IMR-90 (cell line): ENCODE results near the gene RIOX2. TPM values are rescaled to one million over a fixed set of nuclear protein-coding genes. Genes with fewer than 3 reads are reported as not detected.

Source experiments
- ATAC-seq: fragments of 200-7000 bp; cut with Tn5 transposase; 2 replicates; pipeline ENCODE4 v1.9.1; 2020; ENCODE audit warnings: low read depth, mild to moderate bottlenecking, moderate library complexity
- BruUV-seq: library from RNA; stranded (reverse); fragments of 400-500 nt; replicated peaks from 2 replicates; lab custom pipeline; 2021; lab: Mats Ljungman, UMichigan
- CTCF ChIA-PET: fragments of 300-600 bp; formaldehyde crosslinking; extraction: SDS; loops from one replicate; lab custom pipeline; 2021; ENCODE audit warnings: antibody characterized with exemption; lab: Yijun Ruan, JAX
- POLR2A ChIA-PET: fragments of 300-600 bp; sonication (Branson Sonifier 250); formaldehyde crosslinking; loops from one replicate; lab custom pipeline; 2022; ENCODE audit warnings: antibody characterized with exemption; ENCODE audit not compliant: unreplicated experiment; lab: Charles Lee
- DNase-seq: peaks from one replicate; pipeline ENCODE4 v3.0.0; 2013
- H2AFZ ChIP-seq: replicated peaks from 2 replicates; pipeline ENCODE3; 2013; ENCODE audit warnings: low read length, mild to moderate bottlenecking; ENCODE audit not compliant: poor library complexity
- H2AK5ac ChIP-seq: 2 replicates; pipeline ENCODE4 v1.6.1; 2013; ENCODE audit warnings: low read depth, low read length, inconsistent platforms
- H2AK9ac ChIP-seq: replicated peaks from 2 replicates; pipeline ENCODE3; 2013; ENCODE audit warnings: mild to moderate bottlenecking, low read depth, low read length, moderate library complexity; ENCODE audit not compliant: poor library complexity
- H2BK120ac ChIP-seq: 2 replicates; pipeline ENCODE4 v1.6.1; 2013; ENCODE audit warnings: low read depth, low read length, inconsistent platforms
- H2BK15ac ChIP-seq: 3 replicates; pipeline ENCODE4 v1.6.1; 2013; ENCODE audit warnings: low read depth, low read length, inconsistent platforms
- H2BK20ac ChIP-seq: 2 replicates; pipeline ENCODE4 v1.6.1; 2013; ENCODE audit warnings: low read depth, mild to moderate bottlenecking, inconsistent platforms, low read length, moderate library complexity
- H2BK5ac ChIP-seq: 2 replicates; pipeline ENCODE4 v1.6.1; 2013; ENCODE audit warnings: mild to moderate bottlenecking, low read depth, low read length, inconsistent platforms; ENCODE audit not compliant: poor library complexity, severe bottlenecking
- H3K14ac ChIP-seq: replicated peaks from 2 replicates; pipeline ENCODE4 v1.6.1; 2013; ENCODE audit warnings: low read depth, low read length, inconsistent platforms
- H3K18ac ChIP-seq: 2 replicates; pipeline ENCODE4 v1.6.1; 2013; ENCODE audit warnings: low read depth, low read length, control low read depth
- H3K23ac ChIP-seq: 2 replicates; pipeline ENCODE4 v1.6.1; 2013; ENCODE audit warnings: low read depth, low read length, inconsistent platforms
- H3K27ac ChIP-seq: 2 replicates; pipeline ENCODE4 v1.5.1; 2013; ENCODE audit warnings: mild to moderate bottlenecking, control low read depth, low read length; ENCODE audit not compliant: insufficient read depth
- H3K27me3 ChIP-seq: 2 replicates; pipeline ENCODE4 v1.6.1; 2013; ENCODE audit warnings: low read length; ENCODE audit not compliant: control insufficient read depth, insufficient read depth
- H3K36me3 ChIP-seq: 2 replicates; pipeline ENCODE4 v1.6.1; 2013; ENCODE audit warnings: low read length, mixed read lengths; ENCODE audit not compliant: control insufficient read depth, insufficient read depth
- H3K4ac ChIP-seq: 2 replicates; pipeline ENCODE4 v1.6.1; 2013; ENCODE audit warnings: low read depth, low read length, inconsistent platforms
- H3K4me1 ChIP-seq: 2 replicates; pipeline ENCODE4 v1.6.1; 2013; ENCODE audit warnings: low read length, mixed read lengths; ENCODE audit not compliant: control insufficient read depth, insufficient read depth
- H3K4me2 ChIP-seq: 2 replicates; pipeline ENCODE4 v1.6.1; 2013; ENCODE audit warnings: low read depth, mild to moderate bottlenecking, control low read depth, low read length, moderate library complexity
- H3K4me3 ChIP-seq: 2 replicates; pipeline ENCODE4 v1.5.1; 2013; ENCODE audit warnings: low read depth, mild to moderate bottlenecking, control low read depth, low read length, moderate library complexity; ENCODE audit not compliant: insufficient read depth
- H3K56ac ChIP-seq: 2 replicates; pipeline ENCODE4 v1.6.1; 2013; ENCODE audit warnings: low read length, inconsistent platforms; ENCODE audit not compliant: insufficient read depth; ENCODE audit errors: extremely low read depth
- H3K79me1 ChIP-seq, 2 experiments: 2 replicates each; pipeline ENCODE4 v1.6.1; 2013; ENCODE audit warnings: low read length in 2 of 2, inconsistent platforms in 1 of 2, low read depth in 1 of 2
- H3K9ac ChIP-seq: 2 replicates; pipeline ENCODE4 v1.6.1; 2013; ENCODE audit warnings: low read depth, low read length, control low read depth
- H3K9me1 ChIP-seq: 2 replicates; pipeline ENCODE4 v1.6.1; 2013; ENCODE audit warnings: low read length, inconsistent platforms; ENCODE audit not compliant: insufficient read depth
- H3K9me3 ChIP-seq: 2 replicates; pipeline ENCODE4 v1.6.1; 2013; ENCODE audit warnings: low read length; ENCODE audit not compliant: control insufficient read depth, insufficient read depth
- H4K20me1 ChIP-seq: 2 replicates; pipeline ENCODE4 v1.6.1; 2013; ENCODE audit warnings: low read length, inconsistent platforms; ENCODE audit not compliant: insufficient read depth
- H4K5ac ChIP-seq: 2 replicates; pipeline ENCODE4 v1.6.1; 2013; ENCODE audit warnings: mild to moderate bottlenecking, low read depth, low read length, control low read depth
- H4K8ac ChIP-seq, 2 experiments: 2 replicates each; pipeline ENCODE4 v1.6.1; 2013; ENCODE audit warnings: low read depth in 2 of 2, low read length in 2 of 2, control low read depth in 1 of 2, inconsistent platforms in 1 of 2
- H4K91ac ChIP-seq: 2 replicates; pipeline ENCODE4 v1.6.1; 2013; ENCODE audit warnings: low read depth, low read length, inconsistent platforms; ENCODE audit not compliant: insufficient read depth
- BHLHE40 ChIP-seq: fragments of 150-350 bp; IDR thresholded peaks from 2 replicates; pipeline ENCODE4 v1.6.1; 2016; ENCODE audit warnings: mild to moderate bottlenecking, low read depth, low read length
- CEBPB ChIP-seq: IDR thresholded peaks from 2 replicates; pipeline ENCODE4 v1.6.1; 2012; ENCODE audit warnings: low read depth, low read length, improper control_type of control experiment
- CHD1 ChIP-seq: IDR thresholded peaks from 2 replicates; pipeline ENCODE4 v1.6.1; 2012; ENCODE audit warnings: low read depth, low read length, improper control_type of control experiment
- CTCF ChIP-seq: conservative IDR thresholded peaks from 2 replicates; pipeline ENCODE4 v1.5.1; 2012; ENCODE audit warnings: mild to moderate bottlenecking, low read depth, low read length, improper control_type of control experiment
- ELK1 ChIP-seq: fragments of 150-350 bp; IDR thresholded peaks from 2 replicates; pipeline ENCODE4 v1.6.1; 2016; ENCODE audit warnings: low read depth, mild to moderate bottlenecking, low read length, moderate library complexity, borderline replicate concordance
- FOS ChIP-seq: fragments of 150-350 bp; IDR thresholded peaks from 2 replicates; pipeline ENCODE4 v1.6.1; 2016; ENCODE audit warnings: low read depth, low read length
- MAFK ChIP-seq: IDR thresholded peaks from 2 replicates; pipeline ENCODE4 v1.6.1; 2012; ENCODE audit warnings: low read depth, low read length, improper control_type of control experiment
- MAZ ChIP-seq: IDR thresholded peaks from 2 replicates; pipeline ENCODE4 v1.6.1; 2012; ENCODE audit warnings: low read depth, mild to moderate bottlenecking, low read length, improper control_type of control experiment, moderate library complexity, borderline replicate concordance
- MXI1 ChIP-seq: IDR thresholded peaks from 2 replicates; pipeline ENCODE4 v1.6.1; 2012; ENCODE audit warnings: low read depth, mild to moderate bottlenecking, low read length, moderate library complexity, borderline replicate concordance
- NFE2L2 ChIP-seq: fragments of 150-350 bp; IDR thresholded peaks from 2 replicates; pipeline ENCODE4 v1.6.1; 2016; ENCODE audit warnings: low read depth, mild to moderate bottlenecking, low read length
- POLR2A ChIP-seq: IDR thresholded peaks from 2 replicates; pipeline ENCODE4 v1.6.1; 2012; ENCODE audit warnings: mild to moderate bottlenecking, low read depth, low read length
- RAD21 ChIP-seq: IDR thresholded peaks from 2 replicates; pipeline ENCODE4 v1.6.1; 2012; ENCODE audit warnings: low read length, improper control_type of control experiment
- RCOR1 ChIP-seq: IDR thresholded peaks from 2 replicates; pipeline ENCODE4 v1.6.1; 2012; ENCODE audit warnings: mild to moderate bottlenecking, low read length, improper control_type of control experiment; ENCODE audit not compliant: insufficient replicate concordance
- RFX5 ChIP-seq: IDR thresholded peaks from 2 replicates; pipeline ENCODE4 v1.8.0; 2012; ENCODE audit warnings: low read depth, mild to moderate bottlenecking, low read length, moderate library complexity
- SMC3 ChIP-seq: fragments of 150-350 bp; IDR thresholded peaks from 2 replicates; pipeline ENCODE4 v1.6.1; 2016; ENCODE audit warnings: low read depth, mild to moderate bottlenecking, antibody characterized with exemption, low read length, moderate library complexity
- WGBS, 2 experiments: methylation state at CpG; one replicate each; pipeline versions ENCODE4 v1.1.5 to v1.1.7; 2013; ENCODE audit warnings: missing lambda C conversion rate in 2 of 2; ENCODE audit not compliant: insufficient read length in 1 of 2; ENCODE audit errors: extremely low coverage in 2 of 2; 5-methylcytosine and 5-hydroxymethylcytosine counted together
- dilution Hi-C: fragments of 300-500 bp; cut with HindIII; formaldehyde crosslinking; loops from one replicate; pipeline ENCODE4 v1.14.3; 2018; ENCODE audit warnings: low sequenced_read_pairs; ENCODE audit not compliant: unreplicated experiment
- in situ Hi-C: fragments of 300-500 bp; cut with MboI; formaldehyde crosslinking; loops from 3 replicates; pipeline ENCODE4 v1.14.3; 2019; ENCODE audit warnings: low sequenced_read_pairs, inconsistent platforms, mixed read lengths
- intact Hi-C: fragments of 100-400 bp; cut with micrococcal nuclease; formaldehyde crosslinking; loops from 2 replicates; pipeline ENCODE4 v1.10.0; 2022
- polyA plus RNA-seq, 3 experiments: library from polyadenylated mRNA; depleted of rRNA; stranded (reverse); fragments of >200 nt; gene quantifications; 2 replicates each; pipeline ENCODE4 v1.2.3, GENCODE V29; 2012; ENCODE audit warnings: low replicate concordance in 1 of 3
- total RNA-seq: library from RNA; depleted of rRNA; stranded (reverse); fragments of >200 nt; gene quantifications from 2 replicates; pipeline ENCODE4 v1.2.3, GENCODE V29; 2012
- TF ChIP-seq, protein P1 (sequence below): fragments of 150-350 bp; IDR thresholded peaks from 2 replicates; pipeline ENCODE4 v1.6.1; 2017; ENCODE audit warnings: mild to moderate bottlenecking, antibody characterized with exemption, low read length, low read depth

The RIOX2 gene
- total and polyA plus RNA-seq, 2 of the 4 experiments (the other 2 are of a cell fraction) = 17.2 to 26.7 TPM

DNA sequence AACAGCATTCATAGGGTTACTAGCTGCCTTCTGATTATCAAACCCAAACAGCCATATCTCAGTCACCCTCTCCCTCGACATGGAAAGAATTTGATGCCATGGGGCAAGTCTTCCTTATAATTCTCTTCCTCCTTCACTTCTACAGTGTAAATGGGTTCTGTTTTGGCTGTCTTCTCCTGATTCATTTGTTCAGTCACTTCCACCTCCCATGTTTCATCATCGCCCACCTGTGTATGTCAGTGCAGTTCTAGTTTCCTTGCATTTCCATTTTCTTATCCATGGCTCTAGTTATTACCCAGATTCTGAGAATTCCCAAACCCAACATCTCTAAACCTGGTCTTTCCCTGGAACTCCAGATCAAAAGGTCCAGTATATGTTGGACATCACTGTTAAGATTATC, 41.0 kb downstream of the RIOX2 start:
- no peak overlapping the region for H3K4ac ChIP-seq

More for the DNA sequence above, 41.0 kb downstream of the RIOX2 start:
- Histone ChIP-seq H2BK15ac (no peak overlapping the region), H4K5ac (no peak overlapping the region), H3K9ac (no peak overlapping the region), H3K23ac (no peak overlapping the region), H2BK5ac (no peak overlapping the region), H3K79me1 (no peaks in the 10 kb centered on the region), H3K36me3 (peaks cover 14% of the 10 kb centered on the region), H3K27ac (no peak overlapping the region), H2AK5ac (no peak overlapping the region), H2AFZ (no peak overlapping the region), H2BK120ac (no peak overlapping the region), H3K9me3 (no peaks in the 10 kb centered on the region), H3K4me1 (no peaks in the 10 kb centered on the region; the same call in 1 of the 2 replicates), H3K18ac (no peak overlapping the region), H4K8ac (no peak overlapping the region), H3K14ac (no peak overlapping the region), H3K4me3 (no peak overlapping the region), H4K91ac (no peak overlapping the region), H3K27me3 (no peaks in the 10 kb centered on the region), H3K56ac (no peak overlapping the region), H3K4me2 (no peak overlapping the region), H2AK9ac (no peak overlapping the region), H2BK20ac (no peak overlapping the region), H4K20me1 (no peaks in the 10 kb centered on the region), H3K9me1 (no peaks in the 10 kb centered on the region)
- ChIA-PET CTCF (no interaction called here), POLR2A (no interaction called here)
- TF ChIP-seq MXI1 (no peak), CHD1 (no peak), RFX5 (no peak), CTCF (no peak), NFE2L2 (no peak), FOS (no peak), ELK1 (no peak), CEBPB (no peak), RCOR1 (no peak), MAZ (no peak), SMC3 (no peak), RAD21 (no peak), MAFK (no peak), POLR2A (no peak), BHLHE40 (no peak)
- TF ChIP-seq, protein P1, sequence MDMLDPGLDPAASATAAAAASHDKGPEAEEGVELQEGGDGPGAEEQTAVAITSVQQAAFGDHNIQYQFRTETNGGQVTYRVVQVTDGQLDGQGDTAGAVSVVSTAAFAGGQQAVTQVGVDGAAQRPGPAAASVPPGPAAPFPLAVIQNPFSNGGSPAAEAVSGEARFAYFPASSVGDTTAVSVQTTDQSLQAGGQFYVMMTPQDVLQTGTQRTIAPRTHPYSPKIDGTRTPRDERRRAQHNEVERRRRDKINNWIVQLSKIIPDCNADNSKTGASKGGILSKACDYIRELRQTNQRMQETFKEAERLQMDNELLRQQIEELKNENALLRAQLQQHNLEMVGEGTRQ = no peak
- WGBS, 2 experiments = no CpG with 5 or more reads among the region's 2 CpGs
- ATAC-seq (no peak), DNase-seq (no peak)
- in situ Hi-C loops (no loop called here), dilution Hi-C loops (no loop called here), intact Hi-C loops (no loop called here)
- BruUV-seq = no TSS peak
